GM19043 (cell line): ENCODE data around the gene CDC37.

Experiments
- ATAC-seq: cut with Tn5 transposase; IDR thresholded peaks from one replicate; pipeline ENCODE4 v1.9.1; 2021; ENCODE audit warnings: low read depth; ENCODE audit not compliant: unreplicated experiment

Gene CDC37

GRCh38 chr19:10363789-10364281 is 39.5 kb downstream of the CDC37 start:
- ATAC-seq = no peak

- no peak for ATAC-seq
Observed at GRCh38 chr19:10362259-10362658, 41.1 kb downstream of the CDC37 start.

- no peak for ATAC-seq
Observed at GRCh38 chr19:10361569-10362011, 41.8 kb downstream of the CDC37 start.

GRCh38 chr19:10356431-10356830 is 46.9 kb downstream of the CDC37 start:
- ATAC-seq = no peak

- ATAC-seq = no peak
Observed at GRCh38 chr19:10353793-10354391, 49.5 kb downstream of the CDC37 start.

- no peak for ATAC-seq
Observed at GRCh38 chr19:10352764-10353671, 50.3 kb downstream of the CDC37 start.

GRCh38 chr19:10346509-10346908 is 56.8 kb downstream of the CDC37 start:
- no peak for ATAC-seq

GRCh38 chr19:10344780-10345179 is 58.6 kb downstream of the CDC37 start:
- ATAC-seq = no peak

- ATAC-seq = no peak
Observed at GRCh38 chr19:10343495-10343894, 59.8 kb downstream of the CDC37 start.
